Body of pancreas (tissue), 4 donors: ENCODE measurements around the gene PHPT1.

Experiments
- POLR2A ChIP-seq, 3 donors: fragments of 450-650 bp; IDR thresholded peaks; one replicate each; pipeline ENCODE4 v1.6.1; 2016; ENCODE audit warnings: antibody characterized with exemption in 3 of 3, mild to moderate bottlenecking in 2 of 3
- TF ChIP-seq, protein P1 (sequence below), 7 experiments: fragments of 450-650 bp in 4 of 7; fragments of 200-600 bp in 3 of 7; sonication (generic) in 3 of 7; IDR thresholded peaks; one replicate each; pipeline ENCODE4 v1.5.1; 2016 to 2019; ENCODE audit warnings: antibody characterized with exemption in 7 of 7

DNA sequence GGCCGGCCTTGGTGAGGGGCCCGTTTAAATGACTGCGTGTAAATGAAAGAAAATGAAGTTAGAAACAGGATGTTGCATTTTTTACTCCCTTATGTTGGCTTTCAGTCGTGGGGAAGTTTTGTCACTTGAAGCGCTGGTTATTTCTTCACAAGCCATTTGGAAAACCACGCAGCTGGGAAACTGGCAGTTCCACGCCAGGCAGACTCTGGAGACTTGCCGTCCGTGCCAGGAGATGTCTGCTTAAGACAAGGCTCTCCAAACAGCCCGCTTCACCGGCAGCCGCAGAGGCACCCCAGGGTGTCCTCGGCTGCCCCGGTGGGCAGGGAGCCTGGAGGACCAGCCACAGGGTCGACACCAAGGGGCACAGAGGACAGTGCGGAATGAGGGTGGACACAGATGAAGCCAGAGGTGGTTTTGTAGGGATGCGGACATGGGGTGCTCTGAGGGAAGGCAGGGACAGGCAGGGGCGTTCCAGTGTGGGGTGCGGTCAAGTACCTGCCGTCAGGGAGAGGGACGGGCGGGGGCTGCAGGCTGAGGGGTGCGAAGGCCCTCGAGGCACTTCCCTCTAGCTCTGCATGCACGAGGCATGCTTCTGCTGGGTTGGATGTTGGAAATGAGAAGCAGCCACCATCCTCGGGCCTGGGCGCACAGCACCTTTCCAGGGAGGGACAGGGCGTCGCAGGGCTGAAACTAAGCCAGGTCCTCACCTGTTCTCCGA is 18.0 kb upstream of the PHPT1 start:
- TF ChIP-seq, protein P1, sequence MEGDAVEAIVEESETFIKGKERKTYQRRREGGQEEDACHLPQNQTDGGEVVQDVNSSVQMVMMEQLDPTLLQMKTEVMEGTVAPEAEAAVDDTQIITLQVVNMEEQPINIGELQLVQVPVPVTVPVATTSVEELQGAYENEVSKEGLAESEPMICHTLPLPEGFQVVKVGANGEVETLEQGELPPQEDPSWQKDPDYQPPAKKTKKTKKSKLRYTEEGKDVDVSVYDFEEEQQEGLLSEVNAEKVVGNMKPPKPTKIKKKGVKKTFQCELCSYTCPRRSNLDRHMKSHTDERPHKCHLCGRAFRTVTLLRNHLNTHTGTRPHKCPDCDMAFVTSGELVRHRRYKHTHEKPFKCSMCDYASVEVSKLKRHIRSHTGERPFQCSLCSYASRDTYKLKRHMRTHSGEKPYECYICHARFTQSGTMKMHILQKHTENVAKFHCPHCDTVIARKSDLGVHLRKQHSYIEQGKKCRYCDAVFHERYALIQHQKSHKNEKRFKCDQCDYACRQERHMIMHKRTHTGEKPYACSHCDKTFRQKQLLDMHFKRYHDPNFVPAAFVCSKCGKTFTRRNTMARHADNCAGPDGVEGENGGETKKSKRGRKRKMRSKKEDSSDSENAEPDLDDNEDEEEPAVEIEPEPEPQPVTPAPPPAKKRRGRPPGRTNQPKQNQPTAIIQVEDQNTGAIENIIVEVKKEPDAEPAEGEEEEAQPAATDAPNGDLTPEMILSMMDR (IDR thresholded peaks at IDR 0.05): no peak
- TF ChIP-seq POLR2A (IDR thresholded peaks at IDR 0.05): no peak
